Keratinocyte (primary cell): ENCODE measurements around the gene SEL1L. TPM values are rescaled to one million over a fixed set of nuclear protein-coding genes. Genes with fewer than 3 reads are reported as not detected.
A peak's percentile ranks its signal among the peaks of the same experiment; 100 is the strongest.
"Not testable (repeated sequence)": the region's sequence is repeated elsewhere in the genome, so short reads cannot be mapped to it uniquely, and the experiment has no call there.

Experiments
- DNase-seq: peaks from one replicate; pipeline ENCODE4 v3.0.0-alpha.2; 2011; ENCODE audit warnings: low read depth, missing footprints, low spot score
- FAIRE-seq: peaks from 2 replicates; lab custom pipeline; 2011; peaks lifted over from hg19 to GRCh38; lab: Jason Lieb, UNC
- H2AFZ ChIP-seq: 2 replicates; pipeline ENCODE4 v1.6.0; 2012; ENCODE audit warnings: low read length, control low read depth, inconsistent platforms; ENCODE audit not compliant: control insufficient read depth
- H3K27ac ChIP-seq: 2 replicates; pipeline ENCODE4 v1.5.1; 2011; ENCODE audit warnings: low read length; ENCODE audit not compliant: control insufficient read depth, insufficient read depth
- H3K27me3 ChIP-seq: 3 replicates; pipeline ENCODE4 v1.6.0; 2011; ENCODE audit warnings: low read length; ENCODE audit not compliant: control insufficient read depth, insufficient read depth; ENCODE audit errors: extremely low read depth
- H3K36me3 ChIP-seq, 2 experiments: 2 replicates in 1 of 2; 3 replicates in 1 of 2; pipeline ENCODE4 v1.5.1; 2011; ENCODE audit warnings: low read length in 2 of 2, mild to moderate bottlenecking in 1 of 2; ENCODE audit not compliant: control insufficient read depth in 2 of 2, insufficient read depth in 2 of 2; ENCODE audit errors: extremely low read depth in 1 of 2
- H3K4me1 ChIP-seq: 3 replicates; pipeline ENCODE4 v1.5.1; 2011; ENCODE audit warnings: low read length; ENCODE audit not compliant: control insufficient read depth, insufficient read depth; ENCODE audit errors: extremely low read depth
- H3K4me2 ChIP-seq: 3 replicates; pipeline ENCODE4 v1.6.0; 2011; ENCODE audit warnings: low read depth, low read length; ENCODE audit not compliant: control insufficient read depth, insufficient read depth; ENCODE audit errors: extremely low read depth
- H3K4me3 ChIP-seq, 3 experiments: fragments of 200-600 bp in 1 of 3; sonication (generic) in 1 of 3; 2 replicates in 2 of 3; 3 replicates in 1 of 3; pipeline ENCODE4 v1.5.1; 2011 to 2016; ENCODE audit warnings: low read length in 3 of 3, mild to moderate bottlenecking in 3 of 3, control low read depth in 2 of 3, inconsistent platforms in 1 of 3, low read depth in 1 of 3, mixed read lengths in 1 of 3, mixed run types in 1 of 3, moderate library complexity in 1 of 3; ENCODE audit not compliant: control insufficient read depth in 2 of 3, insufficient read depth in 2 of 3; ENCODE audit errors: extremely low read depth in 1 of 3
- H3K79me2 ChIP-seq: 2 replicates; pipeline ENCODE4 v1.6.0; 2012; ENCODE audit warnings: low read length; ENCODE audit not compliant: control insufficient read depth, insufficient read depth
- H3K9ac ChIP-seq: 3 replicates; pipeline ENCODE4 v1.6.0; 2011; ENCODE audit warnings: low read length; ENCODE audit not compliant: control insufficient read depth, insufficient read depth; ENCODE audit errors: extremely low read depth
- H3K9me1 ChIP-seq: 3 replicates; pipeline ENCODE4 v1.6.0; 2011; ENCODE audit warnings: low read length; ENCODE audit not compliant: control insufficient read depth, insufficient read depth; ENCODE audit errors: extremely low read depth
- H3K9me3 ChIP-seq: 2 replicates; pipeline ENCODE4 v1.5.1; 2012; ENCODE audit warnings: low read depth, low read length; ENCODE audit not compliant: control insufficient read depth
- H4K20me1 ChIP-seq: 3 replicates; pipeline ENCODE4 v1.6.0; 2011; ENCODE audit warnings: low read length; ENCODE audit not compliant: control insufficient read depth, insufficient read depth; ENCODE audit errors: extremely low read depth
- EZH2 ChIP-seq: IDR thresholded peaks from one replicate; pipeline ENCODE4 v1.6.1; 2012; ENCODE audit warnings: inconsistent platforms, mild to moderate bottlenecking, low read length, moderate library complexity
- dilution Hi-C: fragments of 300-500 bp; cut with MboI; formaldehyde crosslinking; loops from one replicate; pipeline ENCODE4 v1.7.0; 2020; ENCODE audit warnings: low sequenced_read_pairs; ENCODE audit not compliant: extremely low pct_ligation_motif_present
- polyA plus RNA-seq, 5 experiments: library from polyadenylated mRNA; depleted of rRNA in 3 of 5; stranded (reverse) in 3 of 5; stranded (forward) in 1 of 5; unstranded in 1 of 5; fragments of >200 nt; gene quantifications; 1 replicate in 1 of 5; 2 replicates in 3 of 5; 3 replicates in 1 of 5; pipeline versions ENCODE4 v1.2.1 to v1.2.3, GENCODE V29; 2011 to 2012; ENCODE audit warnings: missing spikeins in 2 of 5, low read depth in 1 of 5, low replicate concordance in 1 of 5
- TF ChIP-seq, protein P1 (sequence below), 3 experiments: IDR thresholded peaks in 1 of 3; conservative IDR thresholded peaks in 1 of 3; optimal IDR thresholded peaks in 1 of 3; 2 replicates in 2 of 3; 3 replicates in 1 of 3; pipeline versions ENCODE3 to v1.5.1; 2011; ENCODE audit warnings: low read length in 3 of 3, mild to moderate bottlenecking in 3 of 3, moderate library complexity in 2 of 3, control low read depth in 1 of 3, inconsistent platforms in 1 of 3; ENCODE audit not compliant: insufficient read depth in 2 of 3; ENCODE audit errors: extremely low read depth in 1 of 3

SEL1L gene
- polyA plus RNA-seq, 1 donor (not counting 4 experiments of a cell fraction or from before 2014, with no cell fraction given): 19.7 TPM

DNA sequence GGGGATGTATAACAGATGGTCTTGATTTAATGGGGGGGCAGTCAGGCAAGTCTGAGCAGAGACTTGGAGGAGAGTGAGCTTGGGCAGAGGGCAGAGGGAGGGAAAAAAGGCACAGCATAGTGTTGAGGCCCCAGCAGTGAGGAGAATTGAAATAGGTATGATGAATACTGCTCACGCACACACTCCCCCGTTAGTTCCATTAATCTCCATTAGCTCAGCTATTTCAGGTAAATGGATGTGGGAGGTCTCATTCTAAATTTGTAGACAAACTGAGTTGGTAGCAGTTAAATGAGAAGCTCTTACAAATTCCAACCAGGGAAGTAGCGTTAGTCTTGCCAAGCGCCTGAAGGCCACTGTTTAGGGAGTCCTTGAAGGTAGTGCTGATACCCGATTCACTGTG is 66.8 kb downstream of the SEL1L start:
- DNase-seq (no peak), FAIRE-seq (no peak)
- H3K27ac ChIP-seq: no peak overlapping the region
- H3K9ac ChIP-seq: no peak overlapping the region
- no peaks in the 10 kb centered on the region for H3K27me3 ChIP-seq
- H4K20me1 ChIP-seq: no peaks in the 10 kb centered on the region
- H3K36me3 ChIP-seq: no peaks in the 10 kb centered on the region
- dilution Hi-C loops: no loop called here
- H3K9me3 ChIP-seq: no peaks in the 10 kb centered on the region
- H3K4me3 ChIP-seq: no peak overlapping the region
- no peaks in the 10 kb centered on the region for H3K79me2 ChIP-seq
- no peaks in the 10 kb centered on the region for H3K9me1 ChIP-seq
- peaks cover 9% of the 10 kb centered on the region for H3K4me1 ChIP-seq
- TF ChIP-seq, protein P1, sequence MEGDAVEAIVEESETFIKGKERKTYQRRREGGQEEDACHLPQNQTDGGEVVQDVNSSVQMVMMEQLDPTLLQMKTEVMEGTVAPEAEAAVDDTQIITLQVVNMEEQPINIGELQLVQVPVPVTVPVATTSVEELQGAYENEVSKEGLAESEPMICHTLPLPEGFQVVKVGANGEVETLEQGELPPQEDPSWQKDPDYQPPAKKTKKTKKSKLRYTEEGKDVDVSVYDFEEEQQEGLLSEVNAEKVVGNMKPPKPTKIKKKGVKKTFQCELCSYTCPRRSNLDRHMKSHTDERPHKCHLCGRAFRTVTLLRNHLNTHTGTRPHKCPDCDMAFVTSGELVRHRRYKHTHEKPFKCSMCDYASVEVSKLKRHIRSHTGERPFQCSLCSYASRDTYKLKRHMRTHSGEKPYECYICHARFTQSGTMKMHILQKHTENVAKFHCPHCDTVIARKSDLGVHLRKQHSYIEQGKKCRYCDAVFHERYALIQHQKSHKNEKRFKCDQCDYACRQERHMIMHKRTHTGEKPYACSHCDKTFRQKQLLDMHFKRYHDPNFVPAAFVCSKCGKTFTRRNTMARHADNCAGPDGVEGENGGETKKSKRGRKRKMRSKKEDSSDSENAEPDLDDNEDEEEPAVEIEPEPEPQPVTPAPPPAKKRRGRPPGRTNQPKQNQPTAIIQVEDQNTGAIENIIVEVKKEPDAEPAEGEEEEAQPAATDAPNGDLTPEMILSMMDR (optimal IDR thresholded peaks at IDR 0.05 in 1 of 3, IDR thresholded peaks at IDR 0.05 in 1 of 3, conservative IDR thresholded peaks at IDR 0.05 in 1 of 3; ENCODE audit: extremely low read depth in 1 of 3, insufficient read depth in 2 of 3, low read length in 3 of 3): no peak
- TF ChIP-seq EZH2: no peak
- H3K4me2 ChIP-seq: no peak overlapping the region
- no peak overlapping the region for H2AFZ ChIP-seq

DNA sequence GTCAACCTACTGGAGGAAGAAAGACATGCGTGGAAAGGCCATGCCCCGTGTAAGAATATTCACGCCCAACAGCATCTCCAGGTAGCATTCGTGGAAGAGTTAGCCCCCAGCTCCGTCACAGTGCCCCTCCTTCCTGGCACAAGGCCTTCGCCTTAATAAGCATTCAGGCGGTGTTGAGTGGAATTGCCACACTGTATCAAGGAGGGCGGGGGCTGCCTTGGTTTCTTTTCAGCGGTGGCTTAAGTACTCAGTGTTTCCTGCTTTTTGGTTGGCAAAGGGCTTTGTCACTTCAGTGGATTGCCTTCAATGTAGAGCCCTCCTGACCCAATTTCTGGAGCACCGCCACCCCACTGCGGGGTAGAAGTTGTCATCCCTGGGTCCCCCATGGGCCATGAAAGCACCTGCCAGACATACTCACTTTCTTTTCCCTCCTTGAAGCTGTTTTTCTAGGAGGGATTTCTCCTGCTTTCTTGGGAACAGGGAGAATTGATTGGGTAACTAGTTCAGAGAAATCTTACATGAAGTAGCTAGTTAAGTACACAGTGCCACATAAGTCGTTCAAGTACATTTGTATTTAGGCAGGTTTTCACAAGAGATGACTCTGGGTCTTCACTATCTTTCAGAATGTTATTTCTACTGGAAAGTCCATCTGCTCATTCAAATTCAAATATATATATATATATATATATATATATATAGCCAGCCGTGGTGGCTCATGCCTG is 68.0 kb downstream of the SEL1L start:
- H3K36me3 ChIP-seq: no peaks in the 10 kb centered on the region
- no peak for TF ChIP-seq EZH2
- TF ChIP-seq, protein P1 (optimal IDR thresholded peaks at IDR 0.05 in 1 of 3, IDR thresholded peaks at IDR 0.05 in 1 of 3, conservative IDR thresholded peaks at IDR 0.05 in 1 of 3; ENCODE audit: extremely low read depth in 1 of 3, insufficient read depth in 2 of 3, low read length in 3 of 3): no peak
- no peaks in the 10 kb centered on the region for H3K27me3 ChIP-seq
- FAIRE-seq (no peak), DNase-seq (no peak)
- H3K4me1 ChIP-seq: peaks cover 8% of the 10 kb centered on the region
- H3K79me2 ChIP-seq: no peaks in the 10 kb centered on the region
- no peak overlapping the region for H3K9ac ChIP-seq
- no peak overlapping the region for H3K4me3 ChIP-seq
- H2AFZ ChIP-seq: no peak overlapping the region
- no peak overlapping the region for H3K27ac ChIP-seq
- no peaks in the 10 kb centered on the region for H4K20me1 ChIP-seq
- H3K4me2 ChIP-seq: no peak overlapping the region
- H3K9me1 ChIP-seq: no peaks in the 10 kb centered on the region
- dilution Hi-C loops: no loop called here
- no peaks in the 10 kb centered on the region for H3K9me3 ChIP-seq

DNA sequence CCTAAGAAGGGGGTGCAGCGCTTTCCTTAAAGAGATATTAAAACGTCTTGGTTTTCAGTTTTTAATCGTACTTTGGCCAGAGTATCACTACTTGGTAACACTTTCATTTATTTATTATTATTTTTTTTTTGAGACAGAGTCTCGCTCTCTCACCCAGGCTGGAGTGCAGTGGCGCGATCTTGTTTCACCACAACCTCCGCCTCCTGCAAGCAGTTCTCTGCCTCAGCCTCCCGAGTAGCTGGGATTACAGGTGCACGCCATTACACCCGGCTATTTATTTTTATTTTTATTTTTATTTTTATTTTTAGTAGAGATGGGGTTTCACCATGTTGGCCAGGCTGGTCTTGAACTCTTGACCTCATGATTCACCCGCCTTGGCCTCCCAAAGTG is 68.7 kb downstream of the SEL1L start:
- H3K9ac ChIP-seq, H3K79me2 ChIP-seq, H3K36me3 ChIP-seq, H3K4me1 ChIP-seq, H3K27me3 ChIP-seq, H4K20me1 ChIP-seq, FAIRE-seq, dilution Hi-C loops, DNase-seq, H3K27ac ChIP-seq, H3K9me1 ChIP-seq, H3K9me3 ChIP-seq: not testable (repeated sequence)
- H3K4me3 ChIP-seq: peak overlapping the region; percentile 19 to 75 (median 71)
- H2AFZ ChIP-seq: peak overlapping the region; percentile 100
- peak overlapping the region; percentile 97 for H3K4me2 ChIP-seq
